HT1080 (cell line): ENCODE measurements around the gene CDYL. TPM values are rescaled to one million over a fixed set of nuclear protein-coding genes. Genes with fewer than 3 reads are reported as not detected.
A peak's percentile ranks its signal among the peaks of the same experiment; 100 is the strongest.

ENCODE experiments used
- DNase-seq: peaks from one replicate; pipeline ENCODE4 v3.0.0-alpha.2; 2015; ENCODE audit warnings: low read depth
- polyA plus RNA-seq, 2 experiments: library from polyadenylated mRNA; depleted of rRNA; stranded (reverse); fragments of >200 nt; gene quantifications; 2 replicates each; pipeline ENCODE4 v1.2.3, GENCODE V29; 2015
- total RNA-seq: library from RNA; depleted of rRNA; stranded (reverse); fragments of >200 nt; shearing (Covaris generic); gene quantifications from 2 replicates; pipeline ENCODE4 v1.2.3, GENCODE V29; 2014; rRNA removed

The CDYL gene, protein sequence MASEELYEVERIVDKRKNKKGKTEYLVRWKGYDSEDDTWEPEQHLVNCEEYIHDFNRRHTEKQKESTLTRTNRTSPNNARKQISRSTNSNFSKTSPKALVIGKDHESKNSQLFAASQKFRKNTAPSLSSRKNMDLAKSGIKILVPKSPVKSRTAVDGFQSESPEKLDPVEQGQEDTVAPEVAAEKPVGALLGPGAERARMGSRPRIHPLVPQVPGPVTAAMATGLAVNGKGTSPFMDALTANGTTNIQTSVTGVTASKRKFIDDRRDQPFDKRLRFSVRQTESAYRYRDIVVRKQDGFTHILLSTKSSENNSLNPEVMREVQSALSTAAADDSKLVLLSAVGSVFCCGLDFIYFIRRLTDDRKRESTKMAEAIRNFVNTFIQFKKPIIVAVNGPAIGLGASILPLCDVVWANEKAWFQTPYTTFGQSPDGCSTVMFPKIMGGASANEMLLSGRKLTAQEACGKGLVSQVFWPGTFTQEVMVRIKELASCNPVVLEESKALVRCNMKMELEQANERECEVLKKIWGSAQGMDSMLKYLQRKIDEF
- 21.2 and 28.4 TPM in 2 replicates for total RNA-seq
- 22.9 and 23.5 TPM in 2 replicates for polyA plus RNA-seq (2015; cell fraction: cytosol; rRNA removed)
- polyA plus RNA-seq (2015; cell fraction: nucleus; rRNA removed) = 19.4 and 19.5 TPM in 2 replicates

DNA sequence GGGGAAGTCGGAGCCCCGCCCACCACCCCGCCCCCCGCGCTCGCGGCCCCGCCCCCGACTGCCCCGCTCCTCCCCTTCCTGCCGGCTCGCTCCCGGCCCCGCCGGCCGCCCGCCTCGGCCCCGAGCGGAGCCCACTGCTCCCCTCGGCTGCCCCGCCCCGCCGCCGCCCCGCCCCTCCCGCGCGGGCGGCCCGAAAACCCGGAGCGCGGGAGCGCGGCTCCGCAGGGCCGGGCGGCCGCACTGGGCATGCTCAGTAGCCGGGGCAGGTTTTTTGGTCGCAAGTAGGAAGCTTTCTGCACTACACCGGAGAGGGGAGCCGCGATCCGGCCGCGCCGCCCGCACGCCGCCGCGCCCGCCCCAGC is at the start of gene CDYL:
CDYL (plus strand) TSS at position 274 of the 362 bp plus-strand sequence. CDS start 380 bp downstream, outside the sequence.
- peak; percentile 43 for DNase-seq

DNA sequence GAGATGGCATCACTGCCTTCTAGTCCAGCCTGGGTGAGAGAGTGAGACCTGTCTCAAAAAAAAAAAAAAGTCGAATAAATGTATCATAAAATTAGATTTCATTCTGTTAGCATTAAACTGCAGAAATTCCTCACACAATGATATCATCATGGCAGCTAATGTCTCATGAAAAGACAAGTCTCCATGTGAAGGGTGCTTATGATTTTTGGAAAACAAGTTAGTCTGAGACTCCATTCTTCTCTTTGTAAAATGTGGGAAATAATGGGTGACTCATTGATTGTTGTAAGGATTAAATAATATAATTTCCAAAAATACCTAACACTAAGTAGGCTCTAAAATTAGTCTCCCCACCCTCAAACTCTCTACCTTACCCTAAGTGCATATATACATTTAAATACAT is 49.6 kb upstream of the CDYL start:
- DNase-seq = no peak

DNA sequence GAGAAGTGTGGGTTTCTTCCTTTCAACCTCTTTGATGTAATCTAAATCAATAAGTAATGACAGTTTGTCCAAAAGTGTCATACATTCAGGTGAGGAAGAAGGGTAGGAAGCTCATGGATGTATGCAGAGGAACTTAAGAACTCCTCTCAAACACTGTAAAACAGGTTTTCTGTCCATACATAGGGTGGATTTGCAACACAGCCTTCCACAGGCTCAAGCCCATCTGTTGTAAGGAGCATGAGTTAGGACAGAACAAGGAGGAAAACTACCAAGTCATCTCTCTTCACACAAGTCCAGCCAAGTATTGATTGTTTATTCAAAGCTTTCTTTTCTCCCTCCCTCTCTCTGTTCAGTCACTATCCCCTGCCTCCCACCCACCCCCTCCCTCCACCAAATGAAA is 49.0 kb upstream of the CDYL start:
- DNase-seq = no peak

DNA sequence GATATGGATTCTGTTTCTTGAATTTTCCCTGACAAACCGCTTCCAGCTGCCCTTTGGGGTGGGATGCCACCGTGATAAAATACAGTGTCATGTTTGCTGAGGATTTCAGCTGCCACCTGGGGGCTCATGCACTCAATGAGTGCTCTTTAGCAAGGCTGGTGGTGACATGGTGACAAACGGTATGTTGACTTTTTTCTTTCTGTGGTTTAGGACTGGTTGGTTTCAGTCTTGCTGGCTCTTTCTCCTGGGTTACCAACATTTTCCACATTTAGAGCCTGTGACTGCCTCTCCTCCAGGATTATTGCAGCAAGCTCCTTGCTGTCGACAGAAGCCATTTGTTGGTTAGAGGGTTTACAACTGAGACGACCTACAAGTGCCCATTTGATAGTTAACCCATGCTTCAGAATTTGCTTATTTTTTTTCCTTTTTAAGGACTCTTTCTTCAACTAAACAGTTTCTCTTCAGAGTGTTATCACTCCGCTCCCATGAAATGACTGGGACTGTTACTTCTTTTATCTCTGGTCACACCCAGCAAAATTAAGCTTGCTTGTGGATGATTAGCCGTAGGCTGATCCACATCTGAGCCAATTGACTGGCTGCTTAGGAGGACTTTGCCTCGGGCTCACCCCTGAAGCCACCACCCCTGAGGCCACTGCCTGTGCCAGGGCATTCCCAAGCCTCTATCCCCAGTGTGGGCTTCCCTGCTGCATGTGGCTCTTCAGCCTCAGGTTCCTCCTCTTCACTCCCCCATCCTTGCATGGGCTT is 48.4 kb upstream of the CDYL start:
- DNase-seq = no peak

DNA sequence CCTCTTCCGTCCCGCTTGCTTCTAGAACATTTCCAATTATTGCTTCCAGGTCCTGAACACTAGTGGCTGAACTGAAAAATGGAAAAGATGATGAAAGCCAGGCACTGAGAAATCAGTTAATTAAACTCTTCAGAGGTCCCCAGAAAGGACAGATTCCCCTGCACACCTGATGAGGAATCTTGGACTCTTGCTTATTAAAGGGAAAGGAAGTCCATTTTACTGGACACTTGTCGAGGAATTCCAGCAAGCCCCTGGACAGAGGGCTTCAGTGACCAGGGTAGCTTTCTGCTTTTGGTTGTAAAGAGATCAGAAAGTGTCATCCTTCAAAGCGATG is 47.8 kb upstream of the CDYL start:
- DNase-seq = no peak

DNA sequence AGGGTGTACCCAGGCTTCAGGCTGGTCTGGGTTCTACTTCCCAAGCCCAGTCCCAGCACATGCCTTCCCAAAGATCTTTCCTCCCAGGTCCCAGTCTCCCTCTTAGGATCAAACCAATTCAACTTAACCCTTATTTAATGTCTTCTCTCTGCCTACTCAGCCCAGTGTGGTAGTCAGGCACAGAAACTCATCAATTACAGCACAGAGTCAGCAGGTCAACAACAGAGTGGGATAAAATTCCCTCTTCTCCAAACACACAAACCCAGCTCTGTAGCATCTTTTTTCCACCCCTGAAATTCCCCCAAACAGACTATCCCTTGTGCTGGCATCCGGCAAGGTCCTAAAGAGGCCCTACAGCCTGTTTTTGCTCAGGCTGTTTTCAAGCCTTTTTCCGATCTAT is 47.3 kb upstream of the CDYL start:
- no peak for DNase-seq

DNA sequence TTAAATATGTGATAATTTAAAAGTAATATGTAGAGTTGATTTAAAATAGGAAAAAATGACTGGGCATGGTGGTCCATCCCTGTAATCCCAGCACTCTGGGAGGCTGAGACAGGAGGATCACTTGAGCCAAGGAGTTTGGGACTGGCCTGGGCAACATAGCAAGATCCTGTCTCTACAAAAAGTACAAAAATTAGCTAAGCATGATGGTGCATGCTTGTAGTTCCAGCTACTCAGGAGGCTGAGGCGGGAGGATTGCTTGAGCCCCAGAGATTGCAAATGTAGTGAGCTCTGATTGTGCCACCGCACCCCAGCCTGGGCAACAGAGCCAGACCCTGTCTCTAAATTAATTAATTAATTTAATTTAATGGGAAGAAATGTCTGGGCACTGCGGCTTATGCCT is 44.2 kb upstream of the CDYL start:
- no peak for DNase-seq

DNA sequence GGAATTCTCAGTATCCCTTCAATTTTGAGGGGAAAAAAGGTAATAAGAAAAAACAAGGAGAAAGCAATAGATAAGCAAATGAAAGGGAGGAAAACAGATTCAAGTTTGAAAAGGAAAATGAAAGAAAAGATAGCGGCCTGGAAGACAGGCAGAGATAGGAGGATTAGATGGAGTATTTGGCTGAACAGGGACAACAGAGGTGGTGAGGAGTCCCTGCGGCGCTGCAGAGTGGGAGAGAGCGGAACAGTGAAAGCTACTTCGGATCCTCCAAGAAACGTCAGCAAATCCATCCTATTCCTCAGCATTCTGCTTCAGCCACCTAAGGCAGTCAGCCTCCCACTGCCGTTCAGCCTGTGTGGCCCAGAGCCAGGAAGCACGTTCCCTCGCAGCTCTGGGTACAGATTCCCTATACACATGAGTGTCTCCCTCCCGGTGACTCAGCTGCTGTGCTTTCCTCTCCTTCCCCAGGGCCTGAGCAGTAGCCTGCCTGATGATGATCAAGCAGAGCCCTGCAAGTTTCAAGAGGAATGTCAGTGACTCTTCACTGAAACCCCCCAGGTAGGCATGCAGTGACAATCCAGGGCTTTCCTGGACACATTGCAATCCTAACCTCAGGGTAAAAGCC is 43.4 kb upstream of the CDYL start:
- DNase-seq = peak; percentile 95

DNA sequence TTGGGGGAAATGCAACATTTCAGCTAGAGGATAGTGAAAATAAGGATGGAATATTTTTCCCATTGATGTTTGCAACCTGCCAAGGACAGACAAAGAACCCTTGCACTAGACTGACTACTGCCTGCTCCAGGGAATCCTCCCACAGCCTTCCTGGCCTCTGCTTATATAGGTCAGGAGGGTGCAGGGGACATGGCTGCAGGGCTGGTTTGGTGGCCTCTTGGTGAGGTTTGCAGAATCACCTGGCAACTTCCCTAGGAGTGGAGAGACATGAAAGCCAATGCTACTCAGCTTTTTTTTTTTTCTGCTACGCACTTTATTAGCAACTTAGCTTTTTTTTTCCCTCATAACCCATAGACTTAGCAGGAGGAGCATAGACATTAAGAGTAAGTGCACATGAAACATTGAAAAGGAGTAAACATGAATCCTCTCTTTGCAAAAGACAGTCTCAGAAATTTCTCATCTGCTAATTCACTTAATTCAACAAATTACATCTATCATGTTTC is 39.8 kb upstream of the CDYL start:
- no peak for DNase-seq

DNA sequence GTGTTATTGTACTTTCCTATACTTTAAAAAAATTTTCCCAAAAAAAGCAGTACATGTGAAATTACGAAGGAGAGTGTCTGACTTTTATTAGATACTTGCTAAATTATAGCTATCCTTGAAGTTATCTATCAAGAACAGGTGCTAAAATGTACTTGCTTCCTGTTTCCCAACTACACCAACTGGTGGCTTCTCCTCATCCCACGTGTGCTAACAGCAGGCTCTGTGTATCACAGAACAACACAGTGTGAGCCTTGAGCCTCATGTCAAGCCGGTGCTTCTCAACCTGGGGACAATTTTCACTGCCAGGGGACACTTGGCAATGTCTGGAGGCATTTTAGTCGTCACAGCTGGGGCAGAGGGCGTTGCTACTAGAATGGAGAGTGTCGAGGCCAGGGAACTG is 36.2 kb upstream of the CDYL start:
- no peak for DNase-seq

DNA sequence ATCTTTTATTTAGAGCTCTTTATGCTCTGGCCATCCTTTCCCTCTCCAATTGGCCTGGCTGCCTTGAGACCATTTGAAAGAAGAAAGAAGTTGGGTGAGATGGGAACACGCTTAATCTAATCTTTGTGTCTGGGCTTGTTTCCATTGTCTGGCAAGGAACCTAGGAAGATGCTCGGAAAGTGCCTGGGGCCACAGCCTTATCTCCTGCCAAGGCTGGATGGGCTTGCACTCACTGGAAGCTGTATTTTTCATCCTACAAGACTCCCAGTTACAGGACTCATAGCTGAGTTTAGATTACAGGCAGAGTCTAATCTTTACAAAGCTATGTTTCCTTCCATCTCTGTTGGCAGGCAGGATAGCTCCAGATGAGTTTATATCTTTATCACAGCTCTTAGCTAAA is 33.1 kb upstream of the CDYL start:
- DNase-seq = no peak

DNA sequence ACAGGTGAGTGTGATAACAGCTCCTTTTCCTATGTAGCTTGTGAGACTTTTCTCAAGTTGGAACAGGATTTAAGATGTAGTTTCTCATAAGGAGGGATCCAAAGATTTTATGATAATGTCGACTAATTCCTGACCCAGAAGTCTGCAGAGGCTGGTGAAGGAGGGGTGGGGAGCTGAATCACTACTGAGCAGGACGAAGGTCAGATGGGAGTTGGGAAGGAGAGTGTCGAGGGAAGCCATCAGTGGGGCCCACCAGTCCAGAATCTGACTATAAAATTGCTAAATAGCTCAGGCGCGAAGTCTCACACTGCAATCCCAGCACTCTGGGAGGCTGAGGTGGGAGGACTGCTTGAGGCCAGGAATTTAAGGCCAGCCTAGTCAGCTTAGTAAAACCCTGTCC is 32.3 kb upstream of the CDYL start:
- no peak for DNase-seq

DNA sequence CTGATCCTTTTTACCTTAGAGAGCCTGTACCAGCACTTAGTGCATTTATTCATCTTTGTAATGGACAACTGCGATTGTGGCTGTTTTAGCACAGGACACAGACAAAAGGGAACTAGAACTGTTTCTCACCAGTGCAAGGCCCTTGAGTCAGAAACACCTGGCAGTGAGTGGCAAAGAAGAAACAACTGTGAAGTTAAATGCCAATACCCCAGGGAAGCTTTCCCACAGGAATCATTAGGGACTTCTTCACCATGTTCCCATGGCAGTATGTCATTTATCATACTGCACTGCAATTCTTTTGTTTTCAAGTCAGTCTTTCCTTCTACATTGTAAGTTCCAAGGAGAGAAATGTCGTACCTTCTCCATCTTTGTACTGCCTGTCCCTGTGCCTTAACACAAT is 28.6 kb upstream of the CDYL start:
- no peak for DNase-seq

DNA sequence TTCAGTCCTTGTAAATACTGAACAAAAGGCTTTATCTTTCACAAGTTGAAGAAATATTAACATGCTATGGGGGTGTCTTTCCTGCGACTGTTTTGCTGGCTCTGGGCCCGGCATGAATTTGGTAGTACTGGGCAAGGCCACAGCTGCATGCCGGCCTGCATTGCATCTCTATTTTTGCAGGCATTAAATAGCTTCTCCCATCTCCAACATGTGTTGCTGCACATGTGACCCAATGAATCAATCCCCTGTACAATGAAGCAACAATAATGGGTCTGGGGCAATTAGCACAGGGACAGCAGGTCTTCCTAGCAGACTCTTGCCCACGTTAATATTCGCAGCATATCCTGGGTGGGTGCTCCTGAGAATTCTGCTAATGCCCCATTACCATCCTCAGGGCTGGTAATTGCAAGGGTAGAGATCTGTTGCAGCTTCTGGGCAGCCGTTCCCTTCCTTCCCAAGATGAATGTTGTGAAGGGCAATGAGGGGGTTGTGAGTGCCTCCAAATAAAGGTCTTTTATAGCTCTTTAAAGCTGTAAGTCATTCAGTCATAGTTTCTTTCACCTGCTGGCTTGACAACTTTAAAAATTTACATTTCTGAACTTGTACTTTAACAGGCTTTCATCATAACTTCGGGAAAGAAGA is 24.3 kb upstream of the CDYL start:
- DNase-seq = no peak

DNA sequence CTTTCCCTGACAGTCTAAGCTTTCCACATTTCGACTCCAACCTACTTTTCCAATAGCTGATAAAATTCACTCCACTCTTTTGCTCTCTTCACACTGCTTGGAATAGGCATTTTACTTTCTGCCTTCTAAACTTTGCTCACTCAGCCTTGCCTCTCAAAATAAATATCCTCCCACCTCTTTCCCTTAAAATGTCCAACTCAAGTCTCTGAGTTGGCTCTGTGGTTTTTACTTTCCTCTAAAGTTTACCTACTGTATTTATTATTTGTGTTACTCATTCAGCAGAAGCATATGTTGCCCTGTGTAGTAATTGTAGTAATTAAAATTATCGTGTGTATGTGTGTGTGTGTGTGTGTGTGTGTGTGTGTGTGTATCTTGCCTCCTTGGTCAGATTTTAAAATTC is 20.0 kb upstream of the CDYL start:
- DNase-seq = no peak

DNA sequence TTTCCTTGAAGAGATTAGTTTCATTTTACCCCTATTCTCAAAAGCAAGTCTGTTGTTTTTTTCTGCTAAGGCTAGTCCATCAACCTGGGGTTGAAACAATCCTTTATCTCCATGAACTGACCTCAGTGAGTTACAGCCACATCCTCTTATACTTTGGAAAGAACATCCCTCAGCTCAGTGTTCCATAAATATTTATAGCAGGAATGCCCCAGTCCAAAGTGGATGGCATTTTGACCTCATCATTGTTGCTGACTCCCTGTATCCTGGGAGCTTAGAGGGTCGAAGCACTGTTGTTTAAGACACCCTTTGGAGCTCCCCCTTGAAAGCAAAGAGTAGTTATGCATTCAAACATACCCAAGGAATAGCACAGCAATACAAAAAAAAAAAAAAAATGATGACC is 16.2 kb upstream of the CDYL start:
- no peak for DNase-seq

DNA sequence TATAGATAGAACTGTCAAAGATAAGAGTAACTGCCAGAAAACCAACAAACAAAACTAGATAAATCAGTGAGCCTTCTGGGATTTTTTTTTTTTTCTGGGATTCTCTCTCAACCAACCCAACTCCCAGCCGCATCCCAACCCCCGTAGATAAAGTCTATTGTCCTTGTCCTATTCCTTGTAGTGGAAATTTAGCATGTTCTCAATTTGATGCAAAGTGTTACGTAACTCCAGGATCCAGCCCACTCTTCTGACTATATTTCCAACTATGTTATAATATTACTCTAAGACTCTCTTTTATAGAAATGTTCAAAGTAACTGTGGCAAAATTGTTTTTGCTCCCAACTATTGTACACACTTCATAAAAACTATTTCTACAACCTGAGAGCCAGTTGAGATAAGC is 15.4 kb upstream of the CDYL start:
- DNase-seq = no peak

DNA sequence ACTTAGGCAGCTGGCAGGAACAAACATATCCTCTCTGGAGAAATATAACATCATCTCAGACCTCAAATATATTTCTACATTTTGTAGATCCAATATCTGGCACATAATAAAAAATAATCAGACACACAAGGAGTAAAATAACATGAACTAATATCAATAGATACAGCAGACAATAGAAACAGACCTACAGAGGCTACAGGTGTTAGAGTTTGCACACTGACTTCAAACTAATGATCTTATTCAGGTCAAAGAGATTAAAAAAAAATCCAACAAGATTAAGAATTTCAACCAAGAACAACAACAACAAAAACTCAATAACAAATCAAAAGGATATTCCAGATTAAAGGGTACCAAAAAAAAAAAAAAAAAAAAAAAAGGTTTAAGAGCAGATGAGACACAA is 13.9 kb upstream of the CDYL start:
- DNase-seq = no peak

DNA sequence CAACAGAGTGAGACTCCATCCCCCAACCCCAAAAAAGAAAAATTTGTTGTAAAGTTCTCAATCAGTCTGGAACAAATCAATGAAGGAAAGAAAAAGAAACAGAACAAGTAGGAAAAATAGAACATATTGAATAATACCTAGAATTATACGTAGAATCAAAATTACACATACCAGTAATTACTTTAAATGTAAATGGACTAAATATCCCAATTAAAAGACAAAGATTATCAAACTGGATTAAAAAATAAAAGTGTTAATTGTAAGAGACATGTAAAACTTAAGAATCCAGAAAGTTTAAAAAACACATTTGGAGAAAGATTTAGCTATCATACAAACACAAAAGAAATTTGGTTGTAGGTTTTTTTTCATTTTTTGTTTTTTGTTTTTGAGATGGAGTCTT is 12.3 kb upstream of the CDYL start:
- no peak for DNase-seq

DNA sequence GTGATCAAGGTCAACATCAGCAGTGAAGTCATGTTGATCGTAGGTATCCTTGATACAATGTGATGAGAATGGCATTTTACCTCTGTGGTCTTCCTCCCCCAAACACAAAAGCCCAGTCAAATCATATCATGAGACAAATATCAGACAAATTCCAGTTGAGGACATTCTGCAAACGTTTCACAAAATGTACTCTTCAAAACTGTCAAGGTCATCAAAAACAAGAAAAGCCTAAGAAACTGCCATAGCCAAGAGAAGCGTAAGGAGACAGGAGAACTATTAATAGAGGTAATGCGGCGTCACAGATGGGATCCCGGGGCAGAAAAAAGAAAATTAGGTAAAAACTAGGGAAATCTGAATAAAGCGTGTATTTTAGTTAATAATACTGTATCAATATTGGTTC is 7.4 kb upstream of the CDYL start:
- DNase-seq = no peak

DNA sequence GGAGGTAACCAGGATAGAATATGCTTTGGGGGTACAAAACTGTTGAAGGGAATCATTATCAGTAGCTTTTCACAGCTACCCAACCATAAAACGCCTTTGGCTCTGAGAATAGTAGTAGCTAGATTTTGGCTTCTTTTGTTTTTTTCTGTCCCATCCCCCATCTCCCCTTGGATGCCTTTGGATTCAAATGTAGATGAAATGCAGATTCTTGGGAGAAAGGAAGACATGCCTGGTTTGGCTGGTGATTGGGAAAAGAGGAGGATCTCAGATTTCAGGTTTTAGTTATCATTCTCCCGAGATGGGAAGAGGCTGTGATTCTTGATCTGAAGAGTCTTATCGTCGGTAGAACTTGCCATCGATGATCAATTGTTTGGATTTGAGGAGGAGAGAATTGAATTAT is 3.5 kb upstream of the CDYL start:
- DNase-seq = no peak
